ENCODE data around the gene MAPKAP1. TPM values are rescaled to one million over a fixed set of nuclear protein-coding genes. Genes with fewer than 3 reads are reported as not detected.
A peak's percentile ranks its signal among the peaks of the same experiment; 100 is the strongest.

The MAPKAP1 gene
- total RNA-seq, 1 donor from 2014 or later, result 80.0 TPM

DNA sequence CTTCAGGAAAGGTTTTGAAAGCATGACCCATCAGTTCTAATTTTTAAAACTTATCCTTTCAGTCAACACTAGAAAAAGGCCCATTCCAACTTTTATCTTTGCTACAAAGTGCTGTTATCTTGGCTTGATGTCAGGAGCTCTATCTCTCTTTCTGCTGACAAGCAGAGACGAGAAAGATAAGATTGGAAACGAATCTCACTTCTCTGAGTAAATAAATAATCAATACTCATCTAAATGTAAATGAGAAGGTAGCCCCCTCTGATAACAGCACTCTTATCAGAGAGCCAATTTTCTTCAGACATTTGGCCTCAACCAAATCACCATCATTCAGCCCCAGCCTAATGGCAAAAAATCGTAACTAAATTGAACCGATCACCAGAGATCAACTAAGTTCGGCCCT lies 191.7 kb downstream of the MAPKAP1 start:
- no peak for DNase-seq (ENCODE audit: low spot score)

DNA sequence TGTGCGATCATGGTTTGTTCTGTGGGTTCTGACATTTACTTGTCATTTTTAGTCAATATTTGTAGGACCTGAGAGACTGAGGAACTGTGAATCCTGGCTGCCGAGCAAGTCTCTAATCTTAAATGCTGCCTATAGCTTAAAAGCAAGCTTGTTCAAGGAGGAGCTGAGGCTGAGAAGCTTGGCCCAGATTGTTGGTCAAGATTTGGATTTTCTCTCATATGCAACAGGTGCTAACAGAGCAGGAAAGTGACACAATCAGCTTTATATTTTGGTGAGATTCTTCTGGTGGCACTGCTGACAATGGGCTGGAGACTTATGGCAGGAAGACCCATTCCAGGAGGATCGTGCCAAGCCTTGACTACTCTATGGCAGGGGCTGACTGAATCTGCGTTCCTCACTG lies 192.5 kb downstream of the MAPKAP1 start:
- DNase-seq (ENCODE audit: low spot score), result no peak

DNA sequence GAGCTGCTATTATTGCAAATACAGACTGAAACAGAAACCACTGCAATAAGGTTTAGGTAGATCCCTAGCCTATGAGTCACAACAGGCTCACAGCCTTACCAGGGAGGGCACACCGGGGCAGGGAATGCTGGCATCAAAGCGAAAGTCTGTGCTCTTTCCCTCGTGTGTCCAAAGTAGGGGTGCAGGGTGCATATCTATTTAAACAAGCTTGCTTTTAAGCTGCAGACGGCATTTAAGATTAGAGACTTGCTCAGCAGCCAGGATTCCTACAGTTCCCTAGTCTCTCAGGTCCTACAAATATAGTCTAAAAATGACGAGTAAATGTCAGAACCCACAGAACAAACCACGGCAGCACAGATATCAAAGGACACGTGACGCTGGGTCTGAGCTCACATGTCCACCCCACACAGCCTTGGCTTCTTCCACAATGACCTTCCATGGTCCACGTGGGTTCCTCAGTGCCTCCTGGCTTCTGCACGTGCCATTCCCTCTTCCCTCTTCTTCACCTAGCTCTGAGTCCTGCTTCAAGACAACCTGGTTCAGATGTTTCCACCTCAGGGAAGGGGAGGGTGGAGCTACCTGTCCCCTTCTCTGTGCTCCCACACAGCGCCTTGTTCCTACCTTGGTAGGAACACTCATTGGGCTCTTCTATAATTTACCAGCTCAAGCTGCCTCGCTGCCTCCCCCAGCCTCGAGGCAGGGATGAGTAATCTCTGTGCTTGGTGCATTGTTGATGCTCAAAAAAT lies 193.2 kb downstream of the MAPKAP1 start:
- DNase-seq (ENCODE audit: low spot score), result peak; percentile 65

GRCh38 chr9:125513303-125513667 lies 193.7 kb downstream of the MAPKAP1 start:
- no peak for DNase-seq (ENCODE audit: low spot score)

- no peak for DNase-seq (ENCODE audit: low spot score)
These were observed 195.0 kb downstream of the MAPKAP1 start for GRCh38 chr9:125511789-125512660.

GRCh38 chr9:125510980-125511379 lies 196.0 kb downstream of the MAPKAP1 start:
- no peak for DNase-seq (ENCODE audit: low spot score)

DNA sequence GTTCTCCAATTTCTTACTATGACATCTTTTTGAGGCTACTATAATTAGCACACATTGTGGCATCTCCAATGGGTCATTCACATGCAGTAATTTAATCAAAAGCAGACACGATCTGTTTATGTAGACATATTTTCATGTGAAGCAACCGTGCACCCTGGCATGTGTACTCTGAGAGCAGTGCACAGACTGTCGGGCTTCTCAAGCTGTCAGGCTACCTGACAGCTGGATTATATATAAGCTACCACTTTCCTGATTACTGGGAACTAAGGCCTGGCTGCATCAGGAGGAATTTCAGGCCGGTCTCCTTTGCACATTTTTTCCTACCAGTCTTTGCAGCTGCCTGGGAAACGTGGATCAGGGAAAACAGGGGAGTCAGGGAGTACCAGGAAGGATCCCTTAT lies 197.5 kb downstream of the MAPKAP1 start:
- no peak for DNase-seq (ENCODE audit: low spot score)

DNA sequence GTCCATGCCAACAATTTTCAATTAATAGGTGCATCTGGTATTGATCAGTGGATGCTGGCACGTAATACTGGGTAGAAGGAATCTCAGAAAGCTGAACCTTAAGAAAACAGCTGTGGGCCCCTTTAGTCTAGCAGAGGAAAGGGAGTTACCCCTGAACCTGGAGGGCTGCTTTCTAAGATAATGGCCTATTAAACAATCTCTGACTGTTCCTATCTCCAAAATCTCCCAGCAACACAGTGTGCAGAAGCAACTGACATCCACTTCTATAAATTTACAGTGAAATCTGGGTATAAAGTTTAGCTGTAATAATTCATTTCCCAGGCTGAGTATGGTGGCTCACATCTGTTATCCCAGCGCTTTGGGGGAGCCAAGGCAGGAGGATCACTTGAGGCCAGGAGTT lies 198.8 kb downstream of the MAPKAP1 start:
- DNase-seq (ENCODE audit: low spot score), result no peak

GRCh38 chr9:125507226-125507625 lies 199.8 kb downstream of the MAPKAP1 start:
- DNase-seq (ENCODE audit: low spot score), result no peak

- DNase-seq (ENCODE audit: low spot score), result no peak
These were observed 201.0 kb downstream of the MAPKAP1 start for GRCh38 chr9:125505988-125506438.

GRCh38 chr9:125504616-125505015 lies 202.4 kb downstream of the MAPKAP1 start:
- no peak for DNase-seq (ENCODE audit: low spot score)

GRCh38 chr9:125497906-125498305 lies 209.1 kb downstream of the MAPKAP1 start:
- no peak for DNase-seq (ENCODE audit: low spot score)

DNA sequence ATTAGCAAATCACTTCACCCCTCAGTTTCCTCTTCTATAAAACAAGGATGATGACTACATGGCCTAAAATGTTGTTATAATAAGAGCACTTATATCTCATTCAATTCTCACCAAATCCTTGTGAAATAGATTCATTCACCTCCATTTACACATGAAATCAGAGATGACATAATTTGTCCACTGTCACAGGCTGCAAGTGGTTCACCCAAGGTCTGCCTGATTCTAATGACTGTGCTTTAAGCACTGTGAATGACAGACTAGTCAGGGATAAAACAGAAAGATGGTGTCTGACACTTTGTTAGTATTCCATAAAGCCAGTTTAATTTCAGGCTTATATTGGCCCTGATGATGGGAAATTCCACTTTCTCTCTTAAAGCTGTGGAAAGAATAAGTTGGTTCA lies 209.5 kb downstream of the MAPKAP1 start:
- no peak for DNase-seq (ENCODE audit: low spot score)

GRCh38 chr9:125496313-125496834 lies 210.6 kb downstream of the MAPKAP1 start:
- no peak for DNase-seq (ENCODE audit: low spot score)

DNA sequence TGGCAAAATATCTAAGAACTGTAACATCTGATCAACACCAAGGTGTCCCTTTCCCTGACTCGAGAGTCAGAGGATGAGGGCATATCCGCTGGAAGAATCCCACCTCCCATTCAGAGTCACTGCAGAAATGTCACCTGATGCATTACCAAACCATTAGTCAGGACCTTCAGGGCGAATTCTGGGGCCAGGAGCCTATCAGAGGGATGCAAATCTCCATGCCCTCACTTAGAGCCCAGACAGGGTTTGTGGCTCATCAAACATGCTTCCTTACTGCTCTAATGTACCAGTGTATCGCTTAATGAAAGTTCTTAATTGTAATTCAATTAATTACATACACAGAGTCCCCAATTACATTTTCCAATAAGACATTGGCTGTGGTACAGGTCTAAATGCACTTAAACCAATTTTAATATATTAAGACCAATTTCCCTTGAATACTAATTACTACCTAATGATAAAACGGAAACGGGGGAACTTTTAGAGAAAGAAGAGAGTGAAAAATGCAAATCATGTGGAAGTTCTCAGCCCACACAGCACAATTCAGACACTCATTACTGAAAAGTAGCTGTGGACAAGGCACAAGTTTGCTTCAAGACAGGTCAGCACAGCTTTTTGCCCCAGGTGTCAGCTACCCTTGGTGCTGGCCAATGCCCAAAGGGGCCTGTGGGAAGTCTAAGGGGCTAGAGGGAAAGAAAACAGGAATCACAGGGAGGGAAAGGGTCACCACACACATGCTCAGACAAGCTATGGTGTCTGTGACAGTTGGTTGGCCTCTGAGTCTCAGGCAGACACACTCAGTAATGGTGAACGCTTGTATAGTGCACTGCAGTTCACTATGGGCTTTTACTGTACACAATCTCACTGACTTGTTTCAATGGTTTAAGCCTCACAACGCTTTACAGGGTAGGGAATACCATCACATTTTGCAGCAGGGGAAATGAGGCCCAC lies 211.6 kb downstream of the MAPKAP1 start:
- DNase-seq (ENCODE audit: low spot score), result no peak

DNA sequence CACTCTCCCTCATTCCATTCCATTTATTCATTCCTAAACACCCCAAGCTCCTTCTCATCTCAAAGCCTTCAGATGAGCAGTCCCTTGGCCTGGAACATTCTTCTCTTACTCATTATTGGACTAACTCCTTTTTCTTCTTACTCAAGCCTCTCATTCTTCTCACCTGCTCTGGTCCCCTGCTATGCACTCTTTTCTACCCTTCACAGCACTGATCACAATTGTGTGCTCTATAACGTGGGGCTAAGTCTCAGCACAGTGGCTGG lies 212.4 kb downstream of the MAPKAP1 start:
- no peak for DNase-seq (ENCODE audit: low spot score)

- no peak for DNase-seq (ENCODE audit: low spot score)
These were observed 212.9 kb downstream of the MAPKAP1 start for GRCh38 chr9:125493881-125494652.

GRCh38 chr9:125493384-125493783 lies 213.6 kb downstream of the MAPKAP1 start:
- DNase-seq (ENCODE audit: low spot score), result no peak

GRCh38 chr9:125492719-125493118 lies 214.3 kb downstream of the MAPKAP1 start:
- no peak for DNase-seq (ENCODE audit: low spot score)

GRCh38 chr9:125487842-125488241 lies 219.2 kb downstream of the MAPKAP1 start:
- DNase-seq (ENCODE audit: low spot score), result peak; percentile 8

DNA sequence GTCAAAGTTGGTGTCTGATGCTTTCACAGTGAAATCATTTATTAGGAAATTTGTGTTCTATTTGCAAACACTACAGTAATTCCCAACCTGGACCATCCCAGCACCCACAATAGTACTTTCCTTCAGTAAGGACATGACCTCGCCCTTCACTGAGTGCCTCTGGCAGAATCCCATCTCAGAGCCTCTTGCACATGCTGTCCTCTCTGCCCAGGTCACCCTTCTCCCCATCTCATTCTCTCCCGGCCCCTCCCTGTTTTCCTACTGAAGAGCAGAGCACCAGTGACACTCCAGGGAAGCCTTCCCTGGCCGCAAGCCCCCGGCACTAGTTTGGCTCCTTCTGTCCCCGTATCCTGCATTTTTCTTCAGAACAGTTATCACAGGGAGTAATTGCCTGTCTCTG lies 220.4 kb downstream of the MAPKAP1 start:
- peak; percentile 51 for DNase-seq (ENCODE audit: low spot score)
